ENCODE results near the gene ITPR2. TPM values are rescaled to one million over a fixed set of nuclear protein-coding genes. Genes with fewer than 3 reads are reported as not detected.
A peak's percentile ranks its signal among the peaks of the same experiment; 100 is the strongest.
"Not testable (repeated sequence)": the region's sequence is repeated elsewhere in the genome, so short reads cannot be mapped to it uniquely, and the experiment has no call there.

Gene ITPR2
- total RNA-seq, 1 donor = 29.6 TPM

DNA sequence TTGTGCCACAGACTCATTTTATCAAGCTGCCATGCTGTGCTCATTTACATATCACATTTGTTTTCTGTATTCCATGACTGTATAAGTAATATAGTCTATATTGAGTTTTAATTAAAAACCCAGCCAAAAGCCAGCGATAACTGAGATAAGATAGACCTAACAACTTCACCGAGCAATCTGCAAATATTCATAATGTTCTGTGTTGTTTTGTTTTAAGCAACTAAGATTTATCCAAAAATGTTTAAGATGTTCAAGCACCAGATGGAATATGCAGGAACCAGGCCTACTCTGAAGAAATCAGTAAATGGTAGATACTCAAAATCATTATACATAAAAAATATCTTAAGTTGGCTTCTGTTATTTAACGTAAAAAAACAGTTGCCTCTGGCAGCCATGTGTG is 295.3 kb downstream of the ITPR2 start:
- DNase-seq (ENCODE audit: low read depth in 2 of 3, low spot score in 2 of 3) = no peak

DNA sequence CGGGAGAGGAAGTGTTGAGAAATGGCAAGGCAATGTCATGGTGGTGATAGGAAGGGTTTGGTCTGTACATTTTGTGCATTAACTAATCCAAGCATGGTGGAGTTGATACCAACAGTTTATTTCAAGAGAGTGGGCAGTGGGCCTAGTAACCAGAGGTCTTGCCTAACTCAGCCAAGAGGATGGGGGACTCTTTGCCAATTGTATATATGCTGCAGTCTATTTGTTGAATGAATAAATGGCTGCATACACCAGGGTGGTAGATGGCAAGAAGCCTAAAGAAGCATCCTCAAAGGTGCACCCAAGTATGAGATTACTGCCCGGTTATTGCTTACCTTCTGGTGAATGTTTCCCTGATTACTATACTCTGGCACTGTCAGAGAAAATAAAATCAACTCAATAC is 295.9 kb downstream of the ITPR2 start:
- no peak for DNase-seq (ENCODE audit: low read depth in 2 of 3, low spot score in 2 of 3)

DNA sequence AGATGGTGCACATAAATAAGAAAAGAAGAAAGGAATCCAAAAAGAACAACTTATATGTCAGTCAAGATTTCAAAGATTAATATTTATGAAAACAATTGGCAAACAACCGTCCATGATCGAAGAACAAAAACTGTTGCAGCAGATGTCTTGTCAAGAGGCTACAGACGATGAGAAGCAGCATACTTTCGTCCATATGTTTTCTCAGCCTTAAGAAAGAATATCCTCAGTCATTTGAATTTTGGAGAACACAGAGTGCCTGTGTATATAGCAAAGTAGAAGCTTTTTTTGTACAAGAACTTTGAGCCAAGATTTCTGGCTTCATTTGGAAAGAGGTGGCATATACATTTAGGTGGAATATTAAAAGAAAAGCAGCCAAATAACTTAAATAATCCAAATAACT is 297.2 kb downstream of the ITPR2 start:
- no peak for DNase-seq (ENCODE audit: low read depth in 2 of 3, low spot score in 2 of 3)

DNA sequence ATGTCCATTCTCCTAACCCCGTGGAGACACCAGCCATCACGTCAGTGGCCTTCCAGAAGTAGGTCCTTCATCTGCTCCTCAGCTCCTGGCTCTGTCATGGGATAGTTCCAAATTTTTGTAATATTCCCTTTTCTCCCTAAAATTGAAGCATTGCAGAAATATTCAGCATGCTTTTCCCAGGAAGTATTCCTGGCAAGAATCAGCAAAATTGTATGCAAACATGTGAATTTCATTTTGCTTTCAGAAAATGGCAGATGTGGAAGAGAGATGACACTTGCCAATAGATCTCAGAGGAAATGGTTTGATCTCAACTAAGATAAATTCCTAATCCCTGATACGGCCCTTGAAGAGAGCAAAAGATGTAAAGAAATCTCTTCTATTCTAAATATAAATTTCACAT is 298.9 kb downstream of the ITPR2 start:
- DNase-seq (ENCODE audit: low read depth in 2 of 3, low spot score in 2 of 3) = no peak

DNA sequence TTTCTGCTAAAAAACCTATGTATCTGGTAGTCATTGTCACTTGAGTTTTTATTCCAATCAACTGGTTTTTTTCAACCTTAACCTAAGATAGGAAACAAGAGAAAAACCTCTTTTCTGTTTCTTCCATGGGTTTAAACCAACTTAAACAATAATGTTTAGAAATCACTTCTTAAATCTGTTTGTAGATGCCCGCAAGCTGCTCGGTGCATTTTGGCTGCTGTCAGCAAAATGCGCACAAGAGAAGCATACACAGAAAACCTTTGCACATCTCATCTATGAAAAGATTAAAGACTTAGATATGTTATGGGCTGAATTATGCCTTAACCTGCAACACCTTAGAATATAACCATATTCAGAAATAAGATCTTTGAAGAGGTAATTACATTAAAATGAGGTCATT is 299.8 kb downstream of the ITPR2 start:
- DNase-seq (ENCODE audit: low read depth in 2 of 3, low spot score in 2 of 3) = no peak

DNA sequence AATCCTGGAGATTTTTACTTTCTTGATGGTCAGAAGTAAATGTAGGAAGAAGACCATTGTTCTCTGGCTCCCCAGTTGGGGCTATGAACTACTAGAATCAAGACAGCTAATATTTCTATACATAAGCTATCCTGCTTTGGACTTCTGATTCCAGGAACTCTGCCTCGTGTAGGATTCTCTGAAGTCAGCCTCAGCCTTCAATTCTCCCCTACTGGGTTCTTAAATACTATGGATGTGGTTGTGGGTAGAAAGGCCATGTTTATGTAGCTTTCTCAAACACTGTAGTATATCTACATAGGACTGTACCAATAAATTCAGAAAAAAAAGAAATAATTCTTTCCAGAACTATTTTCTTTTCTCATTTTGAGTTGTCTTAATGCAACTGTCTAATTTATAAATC is 302.5 kb downstream of the ITPR2 start:
- no peak for DNase-seq (ENCODE audit: low read depth in 2 of 3, low spot score in 2 of 3)

DNA sequence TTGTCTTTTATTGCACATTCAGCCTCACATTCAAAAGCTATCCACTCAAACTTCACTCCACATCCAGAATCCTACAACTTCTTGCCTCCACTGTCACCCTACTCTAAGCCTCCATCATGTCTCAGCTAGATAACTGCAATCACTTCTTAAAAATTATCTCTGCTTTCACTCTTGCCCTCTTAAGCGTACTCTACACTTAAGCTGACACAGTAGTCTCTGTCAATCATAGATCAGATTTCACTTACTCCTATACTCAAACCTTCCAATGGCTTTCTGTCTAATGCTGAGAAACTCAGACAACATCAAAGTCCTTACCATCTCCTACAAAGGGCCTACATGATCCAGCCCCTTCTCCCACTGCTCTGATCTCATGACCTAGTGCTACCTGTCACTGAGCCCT is 304.1 kb downstream of the ITPR2 start:
- no peak for DNase-seq (ENCODE audit: low read depth in 2 of 3, low spot score in 2 of 3)

DNA sequence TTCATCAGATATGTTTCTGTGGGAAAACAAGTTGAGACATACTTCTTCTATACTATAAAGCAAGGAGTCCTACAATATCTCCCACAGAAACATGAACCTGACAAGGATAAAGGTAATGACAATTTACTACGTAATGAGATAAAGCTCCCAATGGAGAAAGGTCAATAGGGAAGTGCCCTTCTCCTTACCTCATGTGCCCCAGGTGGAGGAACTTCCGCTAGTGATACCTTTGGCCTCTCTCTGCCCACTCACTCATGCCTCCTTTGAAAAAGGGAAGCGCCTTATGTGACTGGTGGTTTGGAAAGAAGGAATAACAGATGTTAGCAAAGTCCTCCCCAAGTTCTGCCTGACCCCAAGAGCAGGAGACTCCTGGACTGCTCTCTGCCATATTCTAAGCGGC is 305.3 kb downstream of the ITPR2 start:
- no peak for DNase-seq (ENCODE audit: low read depth in 2 of 3, low spot score in 2 of 3)

DNA sequence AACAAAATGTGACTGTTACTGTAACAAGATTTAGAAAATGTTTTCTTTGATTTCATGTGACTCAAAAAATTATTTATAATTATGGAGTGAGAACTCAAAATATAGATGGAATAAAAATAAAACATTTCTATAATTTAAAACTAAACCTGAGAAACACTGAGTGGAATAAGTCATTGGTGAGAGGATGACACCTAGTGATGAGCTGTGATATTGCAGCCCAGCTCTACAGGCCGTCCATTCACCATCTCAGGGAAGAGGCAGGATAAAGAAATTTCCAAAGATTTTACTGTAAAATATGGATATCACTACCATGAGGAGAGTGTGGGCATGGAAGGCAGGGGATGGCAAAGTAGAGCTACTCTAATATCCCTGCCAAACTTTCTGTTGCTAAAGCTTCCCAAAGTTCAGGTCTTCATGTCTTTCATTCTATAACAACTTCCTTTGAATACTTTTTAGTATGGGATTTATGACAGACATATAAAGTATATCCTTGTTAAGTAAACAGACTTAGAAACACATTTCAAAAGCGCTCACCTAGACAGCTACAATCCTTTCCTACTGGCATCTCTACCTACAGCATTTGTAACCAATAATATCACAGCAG is 308.0 kb downstream of the ITPR2 start:
- peak in 2 of 3 donors; percentile 13 to 28 for DNase-seq (ENCODE audit: low read depth in 2 of 3, low spot score in 2 of 3)

DNA sequence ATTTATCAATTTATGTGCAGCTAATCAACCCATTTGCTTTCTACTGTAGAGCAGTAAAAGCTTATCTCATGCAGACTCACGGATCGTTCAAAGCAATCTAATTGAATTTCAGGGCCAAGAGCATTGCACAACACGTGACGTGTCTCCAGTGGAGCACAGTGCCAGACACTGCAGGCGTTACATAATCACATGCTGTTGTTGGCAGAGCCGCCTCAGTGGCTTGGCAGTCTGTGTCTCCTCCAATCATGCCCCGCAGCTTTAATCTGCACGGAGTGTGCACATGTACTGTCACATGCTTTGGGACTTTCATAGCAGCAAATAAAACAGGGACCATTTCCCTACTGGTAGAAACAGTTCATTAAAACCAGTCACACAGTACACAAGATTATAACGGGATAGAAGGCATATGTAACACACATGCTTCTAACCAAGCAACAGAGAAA is 309.3 kb downstream of the ITPR2 start:
- peak in 1 of 3 donors; percentile 2 for DNase-seq (ENCODE audit: low read depth in 2 of 3, low spot score in 2 of 3)

DNA sequence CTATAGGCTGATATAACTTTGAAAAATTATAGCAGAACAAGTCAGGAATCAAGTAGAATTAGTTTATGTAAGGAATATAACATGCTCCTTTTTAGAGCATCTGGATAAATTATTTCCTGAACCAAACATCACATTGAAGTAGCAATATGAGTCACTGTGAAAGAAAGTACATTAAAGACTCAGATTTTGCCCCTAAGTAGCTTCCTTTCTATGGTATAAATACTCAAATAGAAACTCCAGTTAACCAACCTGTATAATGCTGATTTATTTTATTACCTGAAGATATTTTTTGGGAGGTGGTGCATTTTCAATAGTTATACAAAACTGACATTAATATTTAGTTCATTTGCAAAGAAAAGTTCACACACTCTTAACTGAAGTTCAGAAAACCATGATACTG is 312.1 kb downstream of the ITPR2 start:
- DNase-seq (ENCODE audit: low read depth in 2 of 3, low spot score in 2 of 3) = no peak

DNA sequence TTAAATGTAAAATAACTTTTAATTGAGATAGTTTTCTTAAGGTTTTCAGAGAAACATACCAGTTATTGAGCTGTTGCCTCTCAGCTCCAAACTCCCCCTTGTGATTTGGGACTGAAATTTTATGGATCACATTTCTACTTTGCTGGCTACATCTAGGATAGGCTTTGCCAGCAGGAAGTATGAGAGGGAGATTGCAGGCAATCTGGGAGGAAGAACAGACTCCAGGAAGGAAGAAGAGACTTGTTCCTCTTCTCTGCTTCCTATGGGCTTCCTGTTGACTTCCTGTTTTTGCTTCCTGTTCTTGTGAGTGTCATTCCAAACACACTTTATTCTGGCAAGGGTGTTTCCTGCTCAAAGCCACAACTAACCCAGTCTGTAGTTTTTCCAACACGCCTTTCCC is 312.9 kb downstream of the ITPR2 start:
- DNase-seq (ENCODE audit: low read depth in 2 of 3, low spot score in 2 of 3) = no peak

DNA sequence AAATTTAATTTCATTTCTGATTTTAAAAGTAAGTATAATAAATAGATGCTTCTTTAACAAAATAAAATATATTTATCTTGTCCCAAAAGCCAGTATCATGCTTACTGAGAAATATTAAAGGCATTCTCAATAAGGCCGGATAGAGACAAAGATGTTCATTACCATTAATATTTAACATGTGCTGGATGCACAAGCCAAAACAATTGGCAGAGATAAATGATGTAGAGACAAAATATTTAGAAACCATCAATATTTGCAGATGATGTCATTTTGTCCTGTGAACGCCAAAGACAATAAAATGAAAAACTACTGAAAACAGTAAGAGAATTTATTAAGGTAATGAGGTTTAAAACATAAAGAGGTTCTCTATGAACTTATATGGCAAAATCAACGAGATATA is 313.5 kb downstream of the ITPR2 start:
- no peak for DNase-seq (ENCODE audit: low read depth in 2 of 3, low spot score in 2 of 3)

DNA sequence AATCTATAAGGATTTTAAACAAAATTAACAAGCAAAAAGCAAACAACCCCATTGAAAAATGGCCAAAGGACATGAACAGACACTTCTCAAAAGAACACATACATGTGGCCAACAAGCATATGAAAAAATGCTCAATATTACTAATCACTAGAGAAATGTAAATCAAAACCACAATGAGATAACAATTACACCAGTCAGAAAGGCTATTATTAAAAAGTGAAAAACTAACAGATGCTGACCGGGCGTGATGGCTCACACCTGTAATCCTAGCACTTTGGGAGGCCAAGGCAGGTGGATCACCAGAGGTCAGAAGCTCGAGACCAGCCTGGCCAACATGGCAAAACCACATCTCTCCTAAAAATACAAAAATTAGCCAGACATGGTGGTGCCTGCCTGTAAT is 315.7 kb downstream of the ITPR2 start:
- not testable (repeated sequence) for DNase-seq (ENCODE audit: low read depth in 2 of 3, low spot score in 2 of 3)

DNA sequence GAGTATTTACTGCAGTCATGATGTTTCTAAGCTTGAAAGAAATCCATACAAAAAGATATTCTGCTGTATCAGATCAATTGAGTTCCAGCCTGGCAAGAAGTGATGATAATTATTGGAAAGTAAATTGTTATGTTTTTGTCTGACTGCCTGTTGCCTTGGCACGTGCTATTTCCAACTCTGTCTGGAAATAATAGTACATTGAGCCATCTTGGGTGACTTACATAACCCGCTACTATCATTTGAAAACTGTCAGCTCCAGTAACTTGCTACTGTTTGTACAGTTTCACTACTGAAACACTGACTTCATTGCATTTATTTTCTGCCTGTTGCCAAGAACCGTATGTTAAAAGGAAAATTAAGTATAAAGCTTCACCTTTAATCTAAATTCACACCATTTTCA is 318.6 kb downstream of the ITPR2 start:
- no peak for DNase-seq (ENCODE audit: low read depth in 2 of 3, low spot score in 2 of 3)

DNA sequence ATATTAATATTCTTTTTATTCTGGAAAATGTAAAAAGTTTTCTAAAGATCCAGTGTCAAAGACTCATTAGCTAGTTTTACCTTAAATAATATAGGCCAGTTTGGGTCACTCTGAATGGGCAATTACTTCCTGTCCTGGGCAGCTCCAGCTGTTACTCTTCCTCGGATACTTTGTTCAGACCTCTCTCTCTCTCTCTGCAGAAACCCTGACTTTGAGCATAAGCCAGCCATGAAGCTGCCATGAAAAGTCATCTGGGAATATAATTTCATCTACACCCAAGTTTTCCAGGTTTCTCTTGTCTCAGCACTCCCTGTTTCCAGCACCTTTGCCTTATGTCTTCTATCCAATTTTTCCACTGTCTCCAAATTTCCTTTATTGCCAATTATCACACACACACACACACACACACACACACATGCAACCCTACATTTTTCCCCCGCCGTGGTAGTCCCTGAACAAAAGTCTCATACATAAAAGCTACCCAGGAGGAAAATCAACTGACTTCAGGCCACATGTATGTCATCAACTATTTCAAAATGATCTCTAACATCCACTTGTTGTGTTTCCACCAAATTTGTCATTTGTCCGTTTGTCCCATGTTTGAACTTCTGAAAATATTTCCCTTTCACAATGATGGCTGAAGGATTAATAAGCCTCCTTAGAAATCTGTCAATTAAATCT is 319.5 kb downstream of the ITPR2 start:
- DNase-seq (ENCODE audit: low read depth in 2 of 3, low spot score in 2 of 3) = no peak

DNA sequence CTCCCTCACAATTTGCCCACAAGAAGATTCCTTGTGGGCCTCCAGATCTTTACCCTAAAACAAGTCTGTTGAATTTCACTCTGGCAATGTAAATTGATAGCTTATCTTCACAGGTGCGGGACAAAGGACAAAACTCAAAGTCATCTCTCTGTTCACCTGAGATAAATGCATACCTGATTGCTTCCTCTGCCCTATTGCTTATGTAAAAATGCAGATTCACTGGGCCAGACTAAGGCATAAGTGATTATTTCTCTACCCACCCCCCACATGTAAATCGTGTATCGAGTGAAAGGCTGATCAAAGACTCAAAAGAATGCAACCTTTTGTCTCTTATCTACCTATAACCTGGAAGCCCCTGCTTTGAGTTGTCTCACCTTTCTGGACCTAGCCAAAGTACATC is 320.8 kb downstream of the ITPR2 start:
- no peak for DNase-seq (ENCODE audit: low read depth in 2 of 3, low spot score in 2 of 3)

DNA sequence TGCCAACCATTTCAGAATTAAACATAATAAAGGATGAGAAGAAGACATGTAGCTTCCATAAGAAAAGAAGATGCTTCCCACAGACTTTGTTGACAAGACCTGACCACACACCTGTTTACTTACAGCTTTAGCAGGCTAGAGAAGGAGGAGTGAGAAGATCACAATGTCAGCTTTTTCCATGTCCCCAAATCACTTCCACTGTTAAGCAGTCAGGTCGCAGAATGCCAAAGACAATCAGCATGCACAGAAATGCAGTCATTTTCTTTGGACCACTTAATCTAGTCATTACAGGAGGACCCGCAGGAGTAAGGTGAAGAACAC is 322.7 kb downstream of the ITPR2 start:
- no peak for DNase-seq (ENCODE audit: low read depth in 2 of 3, low spot score in 2 of 3)

DNA sequence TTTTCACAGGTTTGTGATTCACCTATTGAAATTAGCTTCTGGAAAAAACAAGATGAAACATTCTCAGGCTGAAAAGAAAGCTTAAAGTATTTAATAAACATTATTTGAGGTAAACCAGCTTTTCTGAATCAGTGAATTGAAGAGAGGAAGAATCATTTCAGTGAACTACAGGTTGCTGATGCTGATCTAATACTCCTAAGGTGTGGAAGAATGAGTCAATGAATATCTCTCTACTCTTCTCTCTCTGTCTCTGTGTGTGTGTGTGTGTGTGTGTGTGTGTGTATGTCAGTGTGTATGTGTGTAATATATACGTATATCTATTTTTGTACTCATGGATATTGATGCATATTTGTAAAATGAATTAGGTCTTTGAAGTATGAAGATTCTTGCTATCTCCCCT is 325.4 kb downstream of the ITPR2 start:
- DNase-seq (ENCODE audit: low read depth in 2 of 3, low spot score in 2 of 3) = no peak

DNA sequence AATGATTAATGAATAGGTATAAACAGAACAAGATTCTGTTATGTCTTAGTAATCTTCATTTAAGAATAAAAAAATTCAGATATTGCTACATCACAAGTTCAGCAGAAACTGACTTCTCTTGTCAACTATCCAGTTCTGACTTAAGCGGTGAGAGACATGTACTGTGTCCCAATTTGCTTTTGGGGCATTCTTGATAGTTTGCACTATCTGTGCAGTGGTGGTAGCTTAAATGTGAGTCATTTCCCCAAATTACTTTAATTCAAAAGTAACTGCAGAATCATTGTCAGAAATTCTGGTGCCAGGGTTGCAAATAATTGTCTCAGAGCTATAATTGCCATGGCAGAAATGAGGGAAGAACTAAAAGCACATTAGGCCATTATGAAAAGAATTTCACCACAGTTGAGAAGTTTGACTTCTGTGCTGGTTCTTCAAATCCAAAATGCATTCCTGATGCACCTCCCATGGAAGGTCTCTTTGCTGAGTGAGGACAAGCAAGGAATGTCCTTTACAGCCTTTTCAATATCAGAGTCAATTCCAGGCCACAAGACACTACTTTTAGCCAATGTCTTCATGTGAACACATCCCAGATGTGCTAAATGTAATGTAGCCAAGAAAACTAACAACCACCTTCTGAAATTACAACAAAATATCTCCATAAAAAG is 332.9 kb downstream of the ITPR2 start:
- DNase-seq (ENCODE audit: low read depth in 2 of 3, low spot score in 2 of 3) = no peak

DNA sequence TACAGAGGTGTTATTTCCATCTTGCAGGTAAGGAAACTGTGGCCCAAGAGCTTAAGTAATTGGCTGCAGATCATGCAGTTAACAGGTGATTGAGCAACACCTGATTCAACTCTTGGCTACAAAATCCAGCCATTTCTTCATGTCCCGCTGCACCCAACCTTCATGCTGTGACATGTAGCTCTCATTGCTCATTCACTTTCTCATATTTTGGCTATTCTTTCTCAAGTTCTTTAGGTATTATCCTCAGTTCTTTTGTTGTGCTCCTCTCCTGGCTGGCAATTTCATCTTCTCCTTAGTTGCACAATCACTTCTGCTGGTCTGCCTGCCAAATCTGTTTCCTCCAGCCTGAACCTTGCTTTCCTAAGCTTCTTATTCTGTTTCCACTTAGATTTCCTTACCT is 336.8 kb downstream of the ITPR2 start:
- DNase-seq (ENCODE audit: low read depth in 2 of 3, low spot score in 2 of 3) = no peak

DNA sequence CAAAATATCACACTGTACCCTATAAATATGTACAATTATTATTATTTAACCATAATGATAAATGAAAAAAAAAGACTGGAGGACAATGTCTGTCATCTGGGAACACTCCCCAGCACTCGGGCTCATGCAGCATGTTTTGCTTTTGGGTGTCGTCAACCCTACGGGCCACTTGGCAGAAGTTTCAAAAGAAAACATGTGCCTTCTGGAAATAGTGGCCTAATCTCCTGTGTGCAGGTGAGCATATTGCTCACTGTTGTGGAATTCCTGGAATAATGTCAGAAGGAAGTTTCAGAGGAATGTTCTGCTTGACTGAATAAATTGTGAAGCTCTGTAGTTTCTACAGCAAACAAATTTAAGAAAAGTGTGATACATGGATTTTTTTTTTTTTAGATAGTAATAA is 339.3 kb downstream of the ITPR2 start:
- DNase-seq (ENCODE audit: low read depth in 2 of 3, low spot score in 2 of 3) = no peak
